Right hindlimb (tissue), 1 donor: ENCODE results near the gene DIPK1B.
A peak's percentile ranks its signal among the peaks of the same experiment; 100 is the strongest.

Source experiments
- DNase-seq: peaks from one replicate; pipeline ENCODE4 v3.0.0-alpha.2; 2018

The DIPK1B gene

DNA sequence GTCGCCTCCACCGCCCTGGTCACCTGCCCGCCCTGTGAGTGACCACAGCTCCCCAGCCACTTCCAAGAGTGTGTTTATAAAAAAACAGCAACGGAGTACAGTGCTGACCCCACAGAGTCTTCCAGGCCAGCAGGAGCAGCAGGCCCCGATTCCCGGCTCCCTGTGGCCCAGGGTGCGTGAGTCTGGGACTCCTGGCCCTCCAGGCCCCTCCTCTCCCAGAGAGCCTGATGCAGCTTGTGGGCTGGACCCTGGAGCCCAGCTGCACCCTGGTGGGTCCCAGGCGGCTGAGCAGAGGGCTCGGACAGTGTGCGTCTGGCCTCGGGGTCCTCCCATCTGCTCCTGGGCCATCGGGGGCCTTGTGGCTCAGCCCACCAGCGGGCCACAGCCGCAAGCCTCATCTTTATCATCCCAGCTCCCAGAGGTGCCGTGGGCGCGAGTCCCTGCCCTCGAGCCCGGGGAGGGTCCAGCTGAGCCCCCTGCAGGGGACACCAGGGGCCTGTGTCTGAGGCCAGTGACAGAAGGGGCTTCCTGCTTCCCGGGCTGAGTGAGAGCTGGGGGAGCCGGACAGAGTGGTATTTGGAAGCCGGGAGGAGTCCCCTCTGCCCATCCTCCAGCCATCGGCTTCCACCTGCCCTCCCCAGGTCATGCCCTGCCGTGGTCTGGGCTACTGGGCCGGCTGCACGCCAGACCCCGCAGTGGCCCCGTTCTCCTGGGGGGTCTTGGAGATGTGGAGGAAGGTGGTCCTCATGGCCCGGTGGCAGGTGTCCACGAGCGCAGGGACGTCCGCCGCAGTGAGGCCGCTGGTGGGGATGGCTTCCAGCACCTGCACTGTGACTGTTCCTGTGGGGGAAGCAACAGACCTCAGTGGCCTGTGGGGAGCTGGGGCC, 39.0 kb upstream of the DIPK1B start:
- DNase-seq = no peak

DNA sequence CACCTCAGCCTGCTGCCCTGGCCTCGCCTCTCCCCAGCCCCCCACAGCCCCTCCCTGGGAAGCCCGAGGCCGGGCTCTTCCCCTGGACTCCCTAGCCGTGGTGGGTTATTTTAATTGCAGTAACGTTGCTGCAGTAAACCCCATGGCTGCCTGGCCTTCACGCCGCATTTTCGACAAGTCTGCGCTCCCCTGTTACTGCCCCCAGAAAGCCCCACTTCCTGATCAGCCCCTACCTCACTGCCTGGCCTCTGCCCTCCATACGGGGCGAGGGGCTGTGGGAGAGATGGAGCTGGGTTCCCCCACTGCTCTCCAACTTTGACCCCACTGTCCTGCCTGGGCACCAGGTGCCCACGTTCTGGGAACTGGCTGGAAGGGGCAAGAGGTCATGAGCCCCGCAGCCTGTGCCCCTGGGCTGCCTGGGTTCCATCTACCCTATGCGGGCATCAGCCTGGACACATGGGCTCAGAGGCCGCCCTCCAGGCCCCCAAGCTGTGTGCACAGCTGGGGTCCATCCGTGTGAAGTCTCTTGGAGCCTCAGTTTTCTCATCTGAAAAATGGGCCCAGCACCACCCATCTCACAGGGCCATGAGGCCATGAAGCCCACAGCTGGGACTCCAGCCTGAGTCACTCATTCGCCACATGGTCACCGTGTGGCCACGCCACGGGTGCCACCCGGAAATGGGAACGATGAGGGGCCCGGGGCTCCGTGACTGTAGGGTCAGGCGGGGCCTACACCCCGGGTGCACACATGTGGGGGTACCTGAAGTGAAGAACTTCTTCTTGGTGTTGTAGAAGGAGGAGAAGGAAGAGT, 38.2 kb upstream of the DIPK1B start:
- DNase-seq = no peak

DNA sequence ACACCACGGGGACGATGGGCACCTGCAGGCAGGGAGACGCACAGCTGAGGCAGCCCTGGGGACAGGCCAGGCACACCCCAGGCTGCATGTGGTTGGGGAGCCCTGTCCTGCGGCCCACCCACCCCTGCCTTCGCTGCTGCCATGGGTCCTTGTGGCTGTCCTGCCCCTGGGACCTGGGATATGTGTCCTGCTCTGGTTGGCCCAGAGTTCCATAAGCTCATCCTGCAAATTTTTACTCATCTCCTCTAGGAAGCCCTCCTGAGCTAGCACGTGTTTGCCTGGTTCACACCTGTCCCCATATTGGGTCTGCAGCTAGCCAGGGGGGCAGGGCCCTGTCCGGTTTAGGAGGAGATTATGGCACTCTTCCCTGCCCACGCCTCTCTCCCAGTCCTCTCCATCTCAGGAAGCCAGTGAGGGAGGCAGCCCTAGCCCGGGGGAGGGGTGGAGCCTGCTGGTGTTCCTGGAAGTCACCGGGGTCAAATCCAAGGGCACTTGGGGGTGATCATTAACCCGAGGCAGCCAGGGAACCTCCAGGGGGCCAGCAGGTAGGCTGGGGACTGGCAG, 37.5 kb upstream of the DIPK1B start:
- DNase-seq = no peak

- no peak for DNase-seq
These were observed 36.7 kb upstream of the DIPK1B start for GRCh38 chr9:136675477-136676296.

- no peak for DNase-seq
These were observed 36.0 kb upstream of the DIPK1B start for GRCh38 chr9:136676297-136676794.

- no peak for DNase-seq
These were observed 35.3 kb upstream of the DIPK1B start for GRCh38 chr9:136676920-136677686.

DNA sequence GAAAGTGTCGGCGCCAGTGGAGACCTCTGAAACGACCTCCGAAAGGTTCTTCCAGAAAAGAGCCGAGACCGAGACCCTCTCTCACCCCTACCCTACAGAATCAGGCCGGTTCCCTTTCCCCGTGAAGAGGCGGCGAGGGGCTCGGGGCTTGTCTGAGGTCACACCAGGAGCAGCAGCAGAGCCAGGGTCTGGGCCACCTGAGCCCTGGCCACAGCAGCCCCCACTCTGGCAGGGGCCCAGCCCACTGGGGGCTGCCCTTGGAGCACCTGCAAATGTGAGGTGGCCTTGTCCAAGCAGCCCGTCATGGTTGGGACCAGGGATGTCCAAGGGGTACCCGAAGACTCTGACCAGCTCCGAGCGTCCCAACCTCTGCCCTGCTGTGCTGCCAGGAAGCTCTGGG, 34.3 kb upstream of the DIPK1B start:
- DNase-seq = no peak

DNA sequence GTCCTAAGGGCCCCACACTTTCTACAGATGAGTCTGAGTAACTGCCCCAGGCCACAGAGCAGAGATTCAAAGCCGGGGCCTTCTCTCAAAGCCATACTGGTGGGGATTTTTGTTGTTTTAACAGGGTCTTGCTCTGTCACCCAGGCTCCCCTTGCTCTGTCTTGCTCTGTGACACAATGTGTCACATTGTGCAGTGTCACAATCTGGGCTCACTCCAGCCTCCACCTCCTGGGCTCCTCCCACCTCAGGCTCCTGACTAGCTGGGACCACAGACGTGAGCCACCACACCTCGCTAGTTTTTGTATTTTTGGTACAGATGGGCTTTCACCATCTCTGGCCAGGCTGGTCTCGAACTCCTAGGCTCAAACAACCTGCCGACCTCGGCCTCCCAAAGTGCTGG, 33.7 kb upstream of the DIPK1B start:
- DNase-seq = no peak

DNA sequence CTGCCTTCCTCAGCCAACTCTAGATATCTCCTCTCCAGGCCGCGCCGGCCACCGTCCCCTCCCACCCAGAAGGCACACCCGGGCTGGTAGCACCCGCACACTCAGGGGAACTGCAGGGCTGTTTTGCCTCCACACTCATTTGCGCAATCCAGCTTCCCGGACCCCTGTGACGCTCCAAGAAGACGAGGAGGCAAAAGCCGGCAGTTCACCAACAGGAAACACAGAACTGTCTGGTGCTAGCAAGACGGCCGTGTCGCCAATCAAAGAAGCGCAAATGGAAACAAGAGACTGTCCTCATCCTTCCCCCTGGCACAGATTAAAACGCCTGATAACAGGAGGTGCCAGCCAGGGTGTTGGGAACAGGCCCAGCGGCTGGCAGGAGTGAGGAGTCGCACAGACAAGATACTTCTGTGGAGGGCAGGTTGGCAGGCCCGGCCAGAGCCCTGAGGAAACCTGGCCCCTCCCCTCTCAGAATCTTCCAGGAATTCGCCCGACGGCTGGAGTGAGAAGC, 32.9 kb upstream of the DIPK1B start:
- DNase-seq = no peak

DNA sequence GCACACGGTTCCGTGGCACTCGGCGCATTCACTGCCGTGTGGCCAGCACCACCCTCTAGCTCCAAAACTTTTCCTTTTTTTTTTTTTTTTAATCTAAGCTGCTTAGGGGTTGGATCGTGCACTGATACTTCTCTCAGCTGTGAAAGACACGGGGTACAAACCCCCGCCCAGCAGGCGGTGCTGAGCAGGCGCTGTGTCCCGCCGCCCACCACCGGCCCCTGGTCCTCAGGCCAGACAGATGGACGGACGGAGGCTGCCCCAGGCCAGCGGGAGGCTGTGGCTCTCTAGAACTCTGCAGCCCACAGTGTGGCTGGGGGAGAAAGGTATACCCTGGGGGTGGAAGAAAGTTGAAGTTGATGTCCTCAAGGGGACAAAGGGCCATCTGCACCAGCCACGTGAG, 31.3 kb upstream of the DIPK1B start:
- no peak for DNase-seq

DNA sequence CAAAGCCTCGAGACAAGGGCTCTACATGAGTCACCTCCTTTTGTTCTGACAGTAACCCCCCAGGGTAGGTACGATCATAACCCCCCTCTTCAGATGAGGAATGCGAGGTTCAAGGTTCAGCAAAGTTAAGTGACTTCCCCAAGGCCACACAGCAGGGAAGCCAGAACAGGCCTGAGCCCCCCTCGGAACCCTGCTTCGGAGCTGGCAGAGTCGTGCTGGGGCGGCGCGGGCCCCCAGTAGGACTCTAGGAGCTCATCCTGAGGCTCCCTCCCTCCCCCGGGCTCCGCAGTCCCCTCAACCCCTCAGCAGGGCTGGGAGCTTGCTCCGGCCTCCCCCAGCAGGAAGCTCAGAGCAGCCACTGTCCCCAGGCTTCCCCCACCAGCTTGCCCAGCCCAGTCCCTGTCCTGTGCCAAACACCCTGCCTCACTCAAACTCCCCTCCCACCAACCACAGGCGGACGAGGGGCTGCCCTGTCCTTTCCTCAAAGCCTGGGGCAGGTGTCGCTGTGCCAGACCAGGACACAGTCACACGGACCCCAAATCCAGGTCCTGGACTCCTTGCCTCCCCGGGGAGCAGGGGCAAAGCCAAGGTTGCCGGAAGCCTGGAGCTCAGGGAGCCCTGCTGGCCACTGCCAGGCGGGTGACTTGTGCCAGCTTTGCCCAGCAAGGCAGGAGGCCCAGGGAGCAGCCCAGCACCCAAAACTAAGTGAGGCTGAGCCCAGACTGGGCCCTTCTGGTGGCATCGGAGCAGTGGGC, 30.2 kb upstream of the DIPK1B start:
- DNase-seq = no peak

GRCh38 chr9:136682710-136683109, 29.7 kb upstream of the DIPK1B start:
- no peak for DNase-seq

GRCh38 chr9:136683173-136683745, 29.1 kb upstream of the DIPK1B start:
- no peak for DNase-seq

GRCh38 chr9:136683755-136684154, 28.6 kb upstream of the DIPK1B start:
- DNase-seq = no peak

- DNase-seq = no peak
These were observed 28.0 kb upstream of the DIPK1B start for GRCh38 chr9:136684339-136684738.

GRCh38 chr9:136684799-136685198, 27.6 kb upstream of the DIPK1B start:
- no peak for DNase-seq

GRCh38 chr9:136685216-136685615, 27.2 kb upstream of the DIPK1B start:
- DNase-seq = no peak

- peak; percentile 33 for DNase-seq
These were observed 26.4 kb upstream of the DIPK1B start for GRCh38 chr9:136685790-136686533.

GRCh38 chr9:136686534-136686793, 25.9 kb upstream of the DIPK1B start:
- no peak for DNase-seq
